Activated CD4-positive, alpha-beta T cell treated with anti-CD3 and anti-CD28 coated beads for 24 hours (primary cell): ENCODE data around the gene LLGL1.

ENCODE experiments used
- DNase-seq, 2 donors: peaks; one replicate each; pipeline ENCODE4 v3.0.0-alpha.2; 2020; ENCODE audit warnings: low read depth in 2 of 2

The LLGL1 gene

GRCh38 chr17:18270046-18270931 lies 44.9 kb downstream of the LLGL1 start:
- no peak for DNase-seq

GRCh38 chr17:18277076-18277475 lies 51.6 kb downstream of the LLGL1 start:
- no peak for DNase-seq

- DNase-seq = no peak
These were observed 53.4 kb downstream of the LLGL1 start for GRCh38 chr17:18278867-18279266.

- no peak for DNase-seq
These were observed 54.8 kb downstream of the LLGL1 start for GRCh38 chr17:18280249-18280648.

- DNase-seq = no peak
These were observed 55.4 kb downstream of the LLGL1 start for GRCh38 chr17:18280766-18281371.

- no peak for DNase-seq
These were observed 56.4 kb downstream of the LLGL1 start for GRCh38 chr17:18281788-18282187.

GRCh38 chr17:18285296-18285695 lies 59.9 kb downstream of the LLGL1 start:
- no peak for DNase-seq

GRCh38 chr17:18291718-18292540 lies 66.5 kb downstream of the LLGL1 start:
- no peak for DNase-seq
